Astrocyte (in vitro differentiated cells and primary cell): ENCODE results near the gene FOXJ1. TPM values are rescaled to one million over a fixed set of nuclear protein-coding genes. Genes with fewer than 3 reads are reported as not detected.

Experiments used
- DNase-seq: peaks from one replicate; pipeline ENCODE4 v3.0.0-alpha.2; 2010; ENCODE audit warnings: low read depth
- FAIRE-seq: peaks from 2 replicates; lab custom pipeline; 2011; peaks lifted over from hg19 to GRCh38; lab: Jason Lieb, UNC
- H2AFZ ChIP-seq: 2 replicates; pipeline ENCODE4 v1.6.0; 2012; ENCODE audit warnings: low read depth, low read length, inconsistent platforms
- H3K27ac ChIP-seq: 2 replicates; pipeline ENCODE4 v1.5.1; 2011; ENCODE audit warnings: low read depth, low read length, inconsistent platforms
- H3K27me3 ChIP-seq: 2 replicates; pipeline ENCODE4 v1.6.0; 2011; ENCODE audit warnings: low read length, inconsistent platforms; ENCODE audit not compliant: insufficient read depth
- H3K36me3 ChIP-seq: 2 replicates; pipeline ENCODE4 v1.5.1; 2011; ENCODE audit warnings: low read length, inconsistent platforms; ENCODE audit not compliant: insufficient read depth
- H3K4me1 ChIP-seq: 2 replicates; pipeline ENCODE4 v1.5.1; 2011; ENCODE audit warnings: low read length, inconsistent platforms; ENCODE audit not compliant: insufficient read depth
- H3K4me2 ChIP-seq: 2 replicates; pipeline ENCODE4 v1.6.0; 2012; ENCODE audit warnings: low read length, inconsistent platforms
- H3K4me3 ChIP-seq: 2 replicates; pipeline ENCODE4 v1.5.1; 2011; ENCODE audit warnings: low read depth, mild to moderate bottlenecking, low read length, inconsistent platforms; ENCODE audit not compliant: insufficient read depth
- H3K79me2 ChIP-seq: 2 replicates; pipeline ENCODE4 v1.6.0; 2012; ENCODE audit warnings: mild to moderate bottlenecking, low read length, inconsistent platforms; ENCODE audit not compliant: insufficient read depth
- H3K9ac ChIP-seq: 2 replicates; pipeline ENCODE4 v1.6.0; 2012; ENCODE audit warnings: mild to moderate bottlenecking, low read length, inconsistent platforms
- H3K9me3 ChIP-seq: 2 replicates; pipeline ENCODE4 v1.5.1; 2012; ENCODE audit warnings: low read depth, mild to moderate bottlenecking, low read length, inconsistent platforms; ENCODE audit not compliant: insufficient read depth
- H4K20me1 ChIP-seq: 2 replicates; pipeline ENCODE4 v1.6.0; 2012; ENCODE audit warnings: low read length, inconsistent platforms; ENCODE audit not compliant: insufficient read depth
- H3K27ac Mint-ChIP-seq: one replicate; pipeline ENCODE4 v1.8.0; 2021; ENCODE audit warnings: mild to moderate bottlenecking, mixed read lengths; ENCODE audit not compliant: unreplicated experiment
- H3K27me3 Mint-ChIP-seq: one replicate; pipeline ENCODE4 v1.8.0; 2021; ENCODE audit warnings: low read depth, mixed read lengths; ENCODE audit not compliant: unreplicated experiment
- H3K36me3 Mint-ChIP-seq: one replicate; pipeline ENCODE4 v1.8.0; 2021; ENCODE audit warnings: low read depth, mixed read lengths; ENCODE audit not compliant: unreplicated experiment
- H3K4me1 Mint-ChIP-seq: one replicate; pipeline ENCODE4 v1.8.0; 2021; ENCODE audit warnings: low read depth, mixed read lengths; ENCODE audit not compliant: unreplicated experiment
- H3K4me3 Mint-ChIP-seq: one replicate; pipeline ENCODE4 v1.8.0; 2021; ENCODE audit warnings: mild to moderate bottlenecking, moderate library complexity, mixed read lengths; ENCODE audit not compliant: unreplicated experiment
- H3K9me3 Mint-ChIP-seq: one replicate; pipeline ENCODE4 v1.8.0; 2021; ENCODE audit warnings: mild to moderate bottlenecking, mixed read lengths; ENCODE audit not compliant: unreplicated experiment
- CTCF ChIP-seq: IDR thresholded peaks from 2 replicates; pipeline ENCODE4 v1.5.1; 2011; ENCODE audit warnings: low read depth, mild to moderate bottlenecking, inconsistent platforms, low read length, moderate library complexity; ENCODE audit not compliant: insufficient read depth
- EZH2 ChIP-seq: IDR thresholded peaks from 2 replicates; pipeline ENCODE4 v1.6.1; 2012; ENCODE audit warnings: mild to moderate bottlenecking, low read length, inconsistent platforms; ENCODE audit not compliant: insufficient read depth
- total RNA-seq: library from RNA; stranded (reverse); gene quantifications from 2 replicates; pipeline ENCODE4 v1.2.1, GENCODE V29; 2021

FOXJ1 gene
- total RNA-seq, 1 donor from 2014 or later, result 0.48 TPM

- peaks cover 7% of the 10 kb centered on the region for H3K27me3 Mint-ChIP-seq
- Histone ChIP-seq H3K79me2 (no peaks in the 10 kb centered on the region), H3K27me3 (no peaks in the 10 kb centered on the region), H3K36me3 (no peaks in the 10 kb centered on the region), H3K4me3 (no peak overlapping the region), H3K9ac (no peak overlapping the region), H3K27ac (no peak overlapping the region), H3K9me3 (no peaks in the 10 kb centered on the region), H2AFZ (no peak overlapping the region), H3K4me1 (no peaks in the 10 kb centered on the region), H3K4me2 (no peak overlapping the region), H4K20me1 (no peaks in the 10 kb centered on the region)
- no peaks in the 10 kb centered on the region for H3K9me3 Mint-ChIP-seq
- H3K36me3 Mint-ChIP-seq, result no peaks in the 10 kb centered on the region
- no peak overlapping the region for H3K4me3 Mint-ChIP-seq
- DNase-seq (no peak), FAIRE-seq (no peak)
- H3K27ac Mint-ChIP-seq, result no peak overlapping the region
- no peak for TF ChIP-seq CTCF
- TF ChIP-seq EZH2, result no peak
- H3K4me1 Mint-ChIP-seq, result peaks cover 3% of the 10 kb centered on the region
Observed at GRCh38 chr17:76166906-76167305, 25.9 kb upstream of the FOXJ1 start.

- Histone ChIP-seq H3K4me2 (no peak overlapping the region), H2AFZ (no peak overlapping the region), H3K4me3 (no peak overlapping the region), H3K9me3 (no peaks in the 10 kb centered on the region), H4K20me1 (no peaks in the 10 kb centered on the region), H3K36me3 (no peaks in the 10 kb centered on the region), H3K27ac (no peak overlapping the region), H3K27me3 (no peaks in the 10 kb centered on the region), H3K79me2 (no peaks in the 10 kb centered on the region), H3K4me1 (no peaks in the 10 kb centered on the region), H3K9ac (no peak overlapping the region)
- Mint-ChIP-seq H3K27ac (no peak overlapping the region), H3K36me3 (no peaks in the 10 kb centered on the region), H3K27me3 (peaks cover 15% of the 10 kb centered on the region), H3K9me3 (no peaks in the 10 kb centered on the region), H3K4me3 (no peak overlapping the region), H3K4me1 (peaks cover 3% of the 10 kb centered on the region)
- TF ChIP-seq CTCF (no peak), EZH2 (no peak)
- FAIRE-seq (no peak), DNase-seq (peak; percentile 38)
Observed at GRCh38 chr17:76166168-76166567, 25.1 kb upstream of the FOXJ1 start.

GRCh38 chr17:76164331-76164730 lies 23.3 kb upstream of the FOXJ1 start:
- Histone ChIP-seq H3K4me2 (no peak overlapping the region), H3K9ac (no peak overlapping the region), H2AFZ (no peak overlapping the region), H3K9me3 (no peaks in the 10 kb centered on the region), H3K27ac (no peak overlapping the region), H3K4me1 (no peaks in the 10 kb centered on the region), H3K4me3 (no peak overlapping the region), H4K20me1 (no peaks in the 10 kb centered on the region), H3K36me3 (no peaks in the 10 kb centered on the region), H3K79me2 (no peaks in the 10 kb centered on the region), H3K27me3 (no peaks in the 10 kb centered on the region)
- FAIRE-seq, result no peak
- DNase-seq, result no peak
- no peaks in the 10 kb centered on the region for H3K36me3 Mint-ChIP-seq
- TF ChIP-seq CTCF (no peak), EZH2 (no peak)
- H3K27me3 Mint-ChIP-seq, result peaks cover 14% of the 10 kb centered on the region
- peaks cover 3% of the 10 kb centered on the region for H3K4me1 Mint-ChIP-seq
- no peak overlapping the region for H3K27ac Mint-ChIP-seq
- H3K4me3 Mint-ChIP-seq, result no peak overlapping the region
- H3K9me3 Mint-ChIP-seq, result no peaks in the 10 kb centered on the region
